PC-9 (cell line): ENCODE data around the gene LMBR1. TPM values are rescaled to one million over a fixed set of nuclear protein-coding genes. Genes with fewer than 3 reads are reported as not detected.

Experiments
- BruUV-seq: library from RNA; stranded (reverse); fragments of 400-500 nt; replicated peaks from 2 replicates; lab custom pipeline; 2021; lab: Mats Ljungman, UMichigan
- CTCF ChIA-PET: fragments of 300-600 bp; sonication (Branson Sonifier 250); formaldehyde crosslinking; loops from one replicate; lab custom pipeline; 2022; ENCODE audit warnings: antibody characterized with exemption; lab: Charles Lee
- POLR2A ChIA-PET: fragments of 300-600 bp; sonication (Branson Sonifier 250); formaldehyde crosslinking; loops from one replicate; lab custom pipeline; 2022; ENCODE audit warnings: antibody characterized with exemption; ENCODE audit not compliant: unreplicated experiment; lab: Charles Lee
- DNase-seq, 2 experiments: peaks; one replicate each; pipeline versions ENCODE4 v3.0.0 to v3.0.0-alpha.2; 2015 to 2022; ENCODE audit warnings: mixed read lengths in 1 of 2
- H2AFZ ChIP-seq: fragments of 200-600 bp; sonication (generic); 2 replicates; pipeline ENCODE4 v1.8.1; 2017; ENCODE audit warnings: antibody characterized with exemption
- H3F3A ChIP-seq: fragments of 200-600 bp; sonication (generic); 2 replicates; pipeline ENCODE4 v1.8.1; 2017; ENCODE audit warnings: antibody characterized with exemption, mild to moderate bottlenecking, low read depth; ENCODE audit not compliant: insufficient read depth
- H3K27ac ChIP-seq: fragments of 200-600 bp; sonication (generic); 2 replicates; pipeline ENCODE4 v1.6.1; 2016; ENCODE audit warnings: mixed run types
- H3K27me3 ChIP-seq: fragments of 200-600 bp; sonication (generic); 2 replicates; pipeline ENCODE4 v1.6.1; 2016; ENCODE audit warnings: low read depth, mixed run types; ENCODE audit not compliant: insufficient read depth
- H3K36me3 ChIP-seq: fragments of 200-600 bp; sonication (generic); 2 replicates; pipeline ENCODE4 v1.6.1; 2016; ENCODE audit warnings: low read depth, mixed run types
- H3K4me1 ChIP-seq: fragments of 200-600 bp; sonication (generic); replicated peaks from 2 replicates; pipeline ENCODE4 v1.6.1; 2016; ENCODE audit warnings: mixed run types; ENCODE audit not compliant: insufficient read depth
- H3K4me2 ChIP-seq: fragments of 200-600 bp; sonication (generic); 2 replicates; pipeline ENCODE4 v1.6.1; 2017; ENCODE audit warnings: mixed run types
- H3K4me3 ChIP-seq: fragments of 200-600 bp; sonication (generic); 2 replicates; pipeline ENCODE4 v1.6.1; 2016; ENCODE audit warnings: mixed run types
- H3K79me2 ChIP-seq: fragments of 200-600 bp; sonication (generic); 2 replicates; pipeline ENCODE4 v1.6.1; 2017; ENCODE audit warnings: low read depth, mixed run types
- H3K9me2 ChIP-seq: fragments of 200-600 bp; sonication (generic); 2 replicates; pipeline ENCODE4 v1.8.1; 2017; ENCODE audit warnings: mild to moderate bottlenecking; ENCODE audit not compliant: insufficient read depth
- H3K9me3 ChIP-seq: fragments of 200-600 bp; sonication (generic); 2 replicates; pipeline ENCODE4 v1.8.1; 2016; ENCODE audit warnings: low read depth; ENCODE audit not compliant: insufficient read depth
- H4K20me1 ChIP-seq: fragments of 200-600 bp; sonication (generic); 2 replicates; pipeline ENCODE4 v1.8.1; 2017; ENCODE audit not compliant: insufficient read depth
- CTCF ChIP-seq: fragments of 200-600 bp; sonication (generic); conservative IDR thresholded peaks from 2 replicates; pipeline ENCODE4 v1.6.1; 2017; ENCODE audit warnings: mixed run types, antibody characterized with exemption, mild to moderate bottlenecking, moderate library complexity
- EZH2 ChIP-seq: fragments of 200-600 bp; sonication (generic); IDR thresholded peaks from 2 replicates; pipeline ENCODE4 v1.8.0; 2017; ENCODE audit warnings: antibody characterized with exemption, low read depth
- intact Hi-C: fragments of 100-400 bp; cut with micrococcal nuclease; formaldehyde crosslinking; loops from one replicate; pipeline ENCODE4 v1.10.0; 2022; ENCODE audit not compliant: unreplicated experiment
- total RNA-seq: library from RNA; stranded (reverse); gene quantifications from 2 replicates; pipeline ENCODE4 v1.2.3, GENCODE V29; 2021

LMBR1 gene
- total RNA-seq, 1 experiment from 2014 or later = 85.0 TPM

DNA sequence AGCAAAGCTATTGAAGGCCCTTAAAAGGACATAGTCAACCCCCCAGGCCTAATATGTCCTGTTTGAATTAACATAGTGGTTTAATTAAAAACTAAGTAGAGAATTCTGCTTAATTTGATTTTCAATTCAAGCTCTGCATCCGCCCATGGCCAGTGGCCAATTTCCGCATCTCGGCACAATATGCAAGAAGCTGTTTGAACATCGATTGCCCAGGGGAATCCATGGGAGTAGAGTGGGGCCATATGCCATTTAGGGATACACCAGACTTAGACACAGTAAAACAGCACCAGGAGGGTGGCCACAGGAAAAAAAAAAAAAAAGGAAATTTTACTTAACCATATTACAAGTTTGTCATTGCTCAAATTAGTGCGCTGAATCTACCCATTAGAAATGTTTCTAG is 100.4 kb downstream of the LMBR1 start:
- Histone ChIP-seq H3K9me2 (no peaks in the 10 kb centered on the region), H3K4me1 (no peaks in the 10 kb centered on the region), H3K36me3 (no peaks in the 10 kb centered on the region), H4K20me1 (peaks cover 14% of the 10 kb centered on the region; the same call in 1 of the 2 replicates), H3K27ac (no peak overlapping the region), H3K9me3 (no peaks in the 10 kb centered on the region), H3K4me3 (no peak overlapping the region), H3F3A (no peaks in the 10 kb centered on the region; the same call in 1 of the 2 replicates), H3K4me2 (no peak overlapping the region), H2AFZ (no peak overlapping the region), H3K27me3 (no peaks in the 10 kb centered on the region), H3K79me2 (no peaks in the 10 kb centered on the region)
- TF ChIP-seq EZH2 = no peak
- TF ChIP-seq CTCF = no peak
- ChIA-PET POLR2A (no interaction called here), CTCF (no interaction called here)
- no peak for DNase-seq
- intact Hi-C loops = no loop called here
- BruUV-seq = no TSS peak

- H2AFZ ChIP-seq = no peak overlapping the region
- ChIA-PET POLR2A (no interaction called here), CTCF (no interaction called here)
- no peaks in the 10 kb centered on the region for H3K36me3 ChIP-seq
- no peak for DNase-seq
- H3F3A ChIP-seq = no peaks in the 10 kb centered on the region
- no peaks in the 10 kb centered on the region for H3K79me2 ChIP-seq
- H3K9me2 ChIP-seq = no peaks in the 10 kb centered on the region
- no peak overlapping the region for H3K27ac ChIP-seq
- H3K4me1 ChIP-seq = no peaks in the 10 kb centered on the region
- no peaks in the 10 kb centered on the region for H3K27me3 ChIP-seq
- TF ChIP-seq EZH2 (no peak), CTCF (no peak)
- intact Hi-C loops = no loop called here
- no peaks in the 10 kb centered on the region for H3K9me3 ChIP-seq
- no peak overlapping the region for H3K4me2 ChIP-seq
- H4K20me1 ChIP-seq = peaks cover 5% of the 10 kb centered on the region; the same call in 1 of the 2 replicates
- no TSS peak for BruUV-seq
- H3K4me3 ChIP-seq = no peak overlapping the region
These were observed 101.7 kb downstream of the LMBR1 start for GRCh38 chr7:156791241-156791640.

- no peak for TF ChIP-seq CTCF
- no peak for TF ChIP-seq EZH2
- Histone ChIP-seq H3K27me3 (no peaks in the 10 kb centered on the region), H3F3A (no peaks in the 10 kb centered on the region), H3K36me3 (no peaks in the 10 kb centered on the region), H3K9me3 (no peaks in the 10 kb centered on the region), H3K79me2 (no peaks in the 10 kb centered on the region), H2AFZ (no peak overlapping the region), H4K20me1 (peaks cover 5% of the 10 kb centered on the region; the same call in 1 of the 2 replicates), H3K4me3 (no peak overlapping the region), H3K9me2 (no peaks in the 10 kb centered on the region), H3K27ac (no peak overlapping the region), H3K4me2 (no peak overlapping the region), H3K4me1 (no peaks in the 10 kb centered on the region)
- ChIA-PET POLR2A (interaction anchor here (0.7 kb wide), 1 partner anchor 60 kb away, joined by 6 read pairs; no protein-coding TSS in a partner anchor), CTCF (no interaction called here)
- no peak for DNase-seq
- intact Hi-C loops = no loop called here
- BruUV-seq = no TSS peak
These were observed 102.7 kb downstream of the LMBR1 start for GRCh38 chr7:156790264-156790663.
